OCI-LY1 (cell line): Measurements from ENCODE around the gene IP6K3.

Experiments
- EZH2 ChIP-seq: fragments of 200-600 bp; sonication (generic), shearing (Covaris generic); IDR thresholded peaks from 2 replicates; pipeline ENCODE4 v1.8.0; 2017; ENCODE audit warnings: borderline replicate concordance, mixed run types, mild to moderate bottlenecking, antibody characterized with exemption, low read length, moderate library complexity, mixed read lengths
- TF ChIP-seq, protein P1 (sequence below): fragments of 200-600 bp; sonication (generic), shearing (Covaris generic); IDR thresholded peaks from 2 replicates; pipeline ENCODE4 v1.5.1; 2017; ENCODE audit warnings: mild to moderate bottlenecking, antibody characterized with exemption, low read length, moderate library complexity, mixed read lengths

DNA sequence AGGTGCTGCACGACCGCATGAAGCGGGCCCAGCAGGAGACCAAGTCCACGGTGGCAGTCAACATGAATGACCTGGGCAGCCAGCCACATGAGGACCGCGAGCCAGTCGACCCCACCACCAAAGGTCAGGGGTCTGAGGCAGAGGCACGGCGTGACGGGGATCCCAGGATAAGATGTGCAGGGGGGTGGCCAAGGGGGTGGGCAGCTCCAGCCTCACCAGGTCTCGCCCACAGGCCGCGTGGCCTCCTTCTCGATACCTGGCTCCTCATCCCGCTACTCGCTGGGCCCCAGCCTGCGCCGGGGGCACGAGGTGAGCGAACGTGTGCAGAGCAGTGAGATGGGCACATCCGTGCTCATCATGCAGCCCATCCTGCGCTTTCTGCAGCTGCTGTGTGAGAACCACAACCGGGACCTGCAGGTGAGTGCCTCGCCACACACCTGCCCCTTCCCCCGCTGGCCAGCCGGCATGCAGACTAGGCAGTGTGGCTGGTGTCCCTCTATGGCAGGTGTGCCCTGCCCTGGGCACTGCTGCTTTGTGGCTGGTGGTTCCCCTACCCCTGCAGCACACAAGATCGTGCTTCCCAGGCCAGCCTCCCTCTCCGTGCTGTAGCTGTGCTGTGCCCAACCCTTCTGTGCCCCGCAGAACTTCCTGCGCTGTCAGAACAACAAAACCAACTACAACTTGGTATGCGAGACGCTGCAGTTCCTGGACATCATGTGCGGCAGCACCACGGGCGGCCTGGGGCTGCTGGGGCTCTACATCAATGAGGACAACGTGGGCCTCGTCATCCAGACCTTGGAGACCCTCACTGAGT lies 61.1 kb downstream of the IP6K3 start:
- TF ChIP-seq EZH2 = no peak
- TF ChIP-seq, protein P1, sequence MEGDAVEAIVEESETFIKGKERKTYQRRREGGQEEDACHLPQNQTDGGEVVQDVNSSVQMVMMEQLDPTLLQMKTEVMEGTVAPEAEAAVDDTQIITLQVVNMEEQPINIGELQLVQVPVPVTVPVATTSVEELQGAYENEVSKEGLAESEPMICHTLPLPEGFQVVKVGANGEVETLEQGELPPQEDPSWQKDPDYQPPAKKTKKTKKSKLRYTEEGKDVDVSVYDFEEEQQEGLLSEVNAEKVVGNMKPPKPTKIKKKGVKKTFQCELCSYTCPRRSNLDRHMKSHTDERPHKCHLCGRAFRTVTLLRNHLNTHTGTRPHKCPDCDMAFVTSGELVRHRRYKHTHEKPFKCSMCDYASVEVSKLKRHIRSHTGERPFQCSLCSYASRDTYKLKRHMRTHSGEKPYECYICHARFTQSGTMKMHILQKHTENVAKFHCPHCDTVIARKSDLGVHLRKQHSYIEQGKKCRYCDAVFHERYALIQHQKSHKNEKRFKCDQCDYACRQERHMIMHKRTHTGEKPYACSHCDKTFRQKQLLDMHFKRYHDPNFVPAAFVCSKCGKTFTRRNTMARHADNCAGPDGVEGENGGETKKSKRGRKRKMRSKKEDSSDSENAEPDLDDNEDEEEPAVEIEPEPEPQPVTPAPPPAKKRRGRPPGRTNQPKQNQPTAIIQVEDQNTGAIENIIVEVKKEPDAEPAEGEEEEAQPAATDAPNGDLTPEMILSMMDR = no peak
